Hepatic stellate cell (primary cell): ENCODE data around the gene PIK3C2B.

ENCODE experiments used
- DNase-seq: peaks from one replicate; pipeline ENCODE4 v3.0.0; 2011; ENCODE audit warnings: low spot score

PIK3C2B gene

GRCh38 chr1:204478172-204478899 is 16.3 kb downstream of the PIK3C2B start:
- DNase-seq, result no peak

GRCh38 chr1:204477036-204477740 is 17.4 kb downstream of the PIK3C2B start:
- DNase-seq, result peak; percentile 55

- DNase-seq, result no peak
Observed at GRCh38 chr1:204476563-204476962, 18.0 kb downstream of the PIK3C2B start.

GRCh38 chr1:204475656-204476432 is 18.8 kb downstream of the PIK3C2B start:
- DNase-seq, result no peak

- DNase-seq, result no peak
Observed at GRCh38 chr1:204473400-204473965, 21.1 kb downstream of the PIK3C2B start.

- no peak for DNase-seq
Observed at GRCh38 chr1:204472660-204473059, 21.9 kb downstream of the PIK3C2B start.

- DNase-seq, result no peak
Observed at GRCh38 chr1:204471687-204472086, 22.9 kb downstream of the PIK3C2B start.

- no peak for DNase-seq
Observed at GRCh38 chr1:204469304-204469703, 25.3 kb downstream of the PIK3C2B start.

GRCh38 chr1:204468766-204469302 is 25.8 kb downstream of the PIK3C2B start:
- no peak for DNase-seq

GRCh38 chr1:204468206-204468605 is 26.4 kb downstream of the PIK3C2B start:
- DNase-seq, result no peak

- DNase-seq, result no peak
Observed at GRCh38 chr1:204466416-204467405, 27.9 kb downstream of the PIK3C2B start.

GRCh38 chr1:204465546-204466415 is 28.8 kb downstream of the PIK3C2B start:
- DNase-seq, result no peak

- no peak for DNase-seq
Observed at GRCh38 chr1:204464701-204465100, 29.9 kb downstream of the PIK3C2B start.

- DNase-seq, result no peak
Observed at GRCh38 chr1:204464187-204464631, 30.4 kb downstream of the PIK3C2B start.

GRCh38 chr1:204463125-204464060 is 31.2 kb downstream of the PIK3C2B start:
- no peak for DNase-seq

GRCh38 chr1:204462229-204462561 is 32.4 kb downstream of the PIK3C2B start:
- no peak for DNase-seq

- DNase-seq, result no peak
Observed at GRCh38 chr1:204461331-204462228, 33.0 kb downstream of the PIK3C2B start.

- DNase-seq, result no peak
Observed at GRCh38 chr1:204460346-204460745, 34.3 kb downstream of the PIK3C2B start.
